H1 (cell line): ENCODE results near the gene C1QTNF1. TPM values are rescaled to one million over a fixed set of nuclear protein-coding genes. Genes with fewer than 3 reads are reported as not detected.

Source experiments
- CTCF ChIA-PET: fragments of 300-600 bp; sonication (Branson Sonifier 250); formaldehyde crosslinking; loops from one replicate; lab custom pipeline; 2021; ENCODE audit not compliant: partially characterized antibody; lab: Charles Lee
- POLR2A ChIA-PET: fragments of 300-600 bp; sonication (Branson Sonifier 250); formaldehyde crosslinking; loops from one replicate; lab custom pipeline; 2021; ENCODE audit warnings: inconsistent platforms; ENCODE audit not compliant: partially characterized antibody; lab: Charles Lee
- DNase-seq, 2 experiments: peaks; one replicate each; pipeline versions ENCODE4 v3.0.0 to v3.0.0-alpha.2; 2010 to 2022; ENCODE audit warnings: low spot score in 2 of 2, low read depth in 1 of 2, mixed read lengths in 1 of 2
- FAIRE-seq: peaks from 2 replicates; lab custom pipeline; 2011; peaks lifted over from hg19 to GRCh38; lab: Jason Lieb, UNC
- H2AFZ ChIP-seq: 2 replicates; pipeline ENCODE4 v1.8.1; 2012; ENCODE audit warnings: low read length, inconsistent platforms
- H2AK5ac ChIP-seq: 2 replicates; pipeline ENCODE4 v1.6.1; 2013; ENCODE audit warnings: low read depth, low read length
- H2BK120ac ChIP-seq: replicated peaks from 2 replicates; pipeline ENCODE3; 2013; ENCODE audit warnings: low read depth, low read length, inconsistent platforms
- H2BK12ac ChIP-seq: 2 replicates; pipeline ENCODE4 v1.6.1; 2013; ENCODE audit warnings: low read depth, low read length
- H2BK15ac ChIP-seq: 2 replicates; pipeline ENCODE4 v1.6.1; 2013; ENCODE audit warnings: low read length
- H2BK20ac ChIP-seq: 2 replicates; pipeline ENCODE4 v1.6.1; 2013; ENCODE audit warnings: low read length
- H2BK5ac ChIP-seq: 2 replicates; pipeline ENCODE4 v1.6.1; 2013; ENCODE audit warnings: low read depth, low read length
- H3K14ac ChIP-seq: 2 replicates; pipeline ENCODE4 v1.6.1; 2013; ENCODE audit warnings: inconsistent platforms; ENCODE audit not compliant: insufficient read length
- H3K18ac ChIP-seq: 2 replicates; pipeline ENCODE4 v1.6.1; 2013; ENCODE audit warnings: low read length; ENCODE audit errors: extremely low read depth
- H3K23ac ChIP-seq: 2 replicates; pipeline ENCODE4 v1.6.1; 2013; ENCODE audit warnings: inconsistent platforms; ENCODE audit not compliant: insufficient read length
- H3K23me2 ChIP-seq: 2 replicates; pipeline ENCODE4 v1.6.1; 2013; ENCODE audit warnings: low read depth, low read length
- H3K27ac ChIP-seq: 2 replicates; pipeline ENCODE4 v1.6.1; 2011; ENCODE audit warnings: low read depth, low read length, inconsistent platforms
- H3K27me3 ChIP-seq, 4 experiments: replicated peaks in 1 of 4; 1 replicate in 1 of 4; 2 replicates in 3 of 4; pipeline versions ENCODE4 v1.6.1 to v1.8.1; 2011 to 2013; ENCODE audit warnings: low read length in 3 of 4, mild to moderate bottlenecking in 3 of 4, inconsistent platforms in 2 of 4, mixed read lengths in 2 of 4, moderate library complexity in 1 of 4; ENCODE audit not compliant: control insufficient read depth in 3 of 4, insufficient read depth in 3 of 4; ENCODE audit errors: extremely low read depth in 1 of 4
- H3K36me3 ChIP-seq, 4 experiments: 2 replicates each; pipeline versions ENCODE4 v1.6.1 to v1.8.1; 2011 to 2013; ENCODE audit warnings: mild to moderate bottlenecking in 4 of 4, low read length in 3 of 4, moderate library complexity in 2 of 4, control low read depth in 1 of 4, inconsistent platforms in 1 of 4; ENCODE audit not compliant: insufficient read depth in 4 of 4, control insufficient read depth in 2 of 4
- H3K4ac ChIP-seq: replicated peaks from 2 replicates; pipeline ENCODE3; 2013; ENCODE audit warnings: low read length, low read depth, mixed read lengths, inconsistent platforms; ENCODE audit not compliant: insufficient read length
- H3K4me1 ChIP-seq, 4 experiments: replicated peaks in 1 of 4; 1 replicate in 1 of 4; 2 replicates in 3 of 4; pipeline versions ENCODE4 v1.6.1 to v1.8.1; 2011 to 2013; ENCODE audit warnings: low read length in 3 of 4, inconsistent platforms in 2 of 4, mixed read lengths in 1 of 4; ENCODE audit not compliant: insufficient read depth in 4 of 4, control insufficient read depth in 3 of 4
- H3K4me2 ChIP-seq, 2 experiments: 2 replicates each; pipeline versions ENCODE4 v1.6.1 to v1.8.1; 2011 to 2013; ENCODE audit warnings: low read depth in 2 of 2, low read length in 2 of 2, control low read depth in 1 of 2, inconsistent platforms in 1 of 2, mild to moderate bottlenecking in 1 of 2; ENCODE audit not compliant: insufficient read depth in 1 of 2
- H3K4me3 ChIP-seq, 4 experiments: fragments of 200-600, 300-600 bp in 1 of 4; sonication (generic), shearing (Covaris generic), sonication (Bioruptor Twin) in 1 of 4; 2 replicates each; pipeline versions ENCODE4 v1.5.1 to v1.8.1; 2011 to 2016; ENCODE audit warnings: low read length in 4 of 4, low read depth in 3 of 4, control low read depth in 2 of 4, inconsistent platforms in 2 of 4, mild to moderate bottlenecking in 2 of 4, mixed read lengths in 1 of 4, moderate library complexity in 1 of 4; ENCODE audit not compliant: insufficient read depth in 2 of 4; ENCODE audit errors: extremely low read depth in 1 of 4
- H3K56ac ChIP-seq: replicated peaks from 2 replicates; pipeline ENCODE3; 2013; ENCODE audit warnings: low read depth, mild to moderate bottlenecking, mixed read lengths, low read length, inconsistent platforms; ENCODE audit not compliant: insufficient read length
- H3K79me1 ChIP-seq: 2 replicates; pipeline ENCODE4 v1.6.1; 2013; ENCODE audit warnings: low read depth, low read length, control low read depth
- H3K79me2 ChIP-seq, 2 experiments: 2 replicates each; pipeline versions ENCODE4 v1.6.1 to v1.8.1; 2012 to 2013; ENCODE audit warnings: low read length in 2 of 2, mild to moderate bottlenecking in 2 of 2, inconsistent platforms in 1 of 2; ENCODE audit not compliant: insufficient read depth in 2 of 2, control insufficient read depth in 1 of 2
- H3K9ac ChIP-seq, 4 experiments: replicated peaks in 1 of 4; 1 replicate in 1 of 4; 2 replicates in 3 of 4; pipeline versions ENCODE4 v1.6.1 to v1.8.1; 2011 to 2013; ENCODE audit warnings: low read depth in 3 of 4, low read length in 3 of 4, control low read depth in 2 of 4, mild to moderate bottlenecking in 2 of 4, moderate library complexity in 2 of 4, inconsistent platforms in 1 of 4; ENCODE audit errors: extremely low read depth in 1 of 4
- H3K9me3 ChIP-seq, 2 experiments: 2 replicates each; pipeline versions ENCODE4 v1.6.1 to v1.8.1; 2012 to 2013; ENCODE audit warnings: mild to moderate bottlenecking in 2 of 2, moderate library complexity in 2 of 2, control low read depth in 1 of 2, inconsistent platforms in 1 of 2, low read depth in 1 of 2, low read length in 1 of 2, mixed read lengths in 1 of 2; ENCODE audit not compliant: insufficient read depth in 2 of 2
- H4K20me1 ChIP-seq, 2 experiments: replicated peaks in 1 of 2; 2 replicates each; pipeline versions ENCODE3 to v1.8.1; 2011 to 2013; ENCODE audit warnings: inconsistent platforms in 2 of 2, low read length in 2 of 2, mild to moderate bottlenecking in 1 of 2; ENCODE audit not compliant: insufficient read depth in 2 of 2, control insufficient read depth in 1 of 2
- H4K5ac ChIP-seq: 2 replicates; pipeline ENCODE4 v1.6.1; 2013; ENCODE audit warnings: low read length, low read depth, mixed read lengths, inconsistent platforms; ENCODE audit not compliant: insufficient read length
- H4K8ac ChIP-seq: 2 replicates; pipeline ENCODE4 v1.8.0; 2013; ENCODE audit warnings: mild to moderate bottlenecking, moderate library complexity, low read length, inconsistent platforms; ENCODE audit not compliant: insufficient read depth; ENCODE audit errors: extremely low read depth
- H4K91ac ChIP-seq: replicated peaks from 2 replicates; pipeline ENCODE3; 2013; ENCODE audit warnings: low read length, mixed read lengths, inconsistent platforms; ENCODE audit not compliant: insufficient read length
- BACH1 ChIP-seq: IDR thresholded peaks from 2 replicates; pipeline ENCODE4 v1.6.1; 2012; ENCODE audit warnings: low read length, improper control_type of control experiment
- CBX5 ChIP-seq: fragments of 300-800, 300-1000 bp; sonication (generic); IDR thresholded peaks from 2 replicates; pipeline ENCODE4 v1.7.1; 2016; ENCODE audit warnings: antibody characterized with exemption, low read length, low read depth
- NRF1 ChIP-seq: IDR thresholded peaks from 2 replicates; pipeline ENCODE4 v1.6.1; 2011; ENCODE audit warnings: mild to moderate bottlenecking, low read depth, low read length, improper control_type of control experiment
- PHF8 ChIP-seq: fragments of 200-600 bp; sonication (generic); conservative IDR thresholded peaks from 2 replicates; pipeline ENCODE4 v1.7.1; 2012; ENCODE audit warnings: low read depth, mild to moderate bottlenecking, inconsistent platforms, low read length, moderate library complexity
- SIX5 ChIP-seq: IDR thresholded peaks from 2 replicates; pipeline ENCODE4 v1.6.1; 2011; ENCODE audit warnings: mild to moderate bottlenecking, low read depth, low read length
- SRF ChIP-seq: IDR thresholded peaks from 2 replicates; pipeline ENCODE4 v1.6.1; 2011; ENCODE audit warnings: mild to moderate bottlenecking, low read depth, low read length, moderate library complexity
- WGBS, 2 experiments: shearing (Covaris generic) in 1 of 2; methylation state at CpG; one replicate each; pipeline versions ENCODE4 v1.1.6 to v1.1.7; 2013 to 2015; ENCODE audit warnings: low lambda C conversion rate in 2 of 2, mixed read lengths in 2 of 2, inconsistent platforms in 1 of 2, low coverage in 1 of 2, missing lambda C conversion rate in 1 of 2; ENCODE audit not compliant: insufficient replicate concordance in 2 of 2, insufficient coverage in 1 of 2, insufficient read length in 1 of 2; ENCODE audit errors: extremely low coverage in 1 of 2, missing lambda C conversion rate in 1 of 2; 5-methylcytosine and 5-hydroxymethylcytosine counted together
- polyA plus RNA-seq, 7 experiments: library from polyadenylated mRNA; depleted of rRNA in 3 of 7; stranded (reverse) in 5 of 7; unstranded in 2 of 7; fragments of >200 nt in 5 of 7; fragments of 200-250 nt in 2 of 7; gene quantifications; 1 replicate in 5 of 7; 2 replicates in 1 of 7; 4 replicates in 1 of 7; pipeline versions ENCODE4 v1.2.1 to v1.2.3, GENCODE V29; 2011 to 2013; ENCODE audit warnings: missing spikeins in 2 of 7, mixed read lengths in 2 of 7
- total RNA-seq: library from RNA; stranded (reverse); fragmentation: NEBNext Ultra II Directional; extraction: Animal tissue kit (Norgen Biotek cat#: 25700); gene quantifications from 2 replicates; pipeline ENCODE4 v1.2.1, GENCODE V29; 2021

Gene C1QTNF1
- total and polyA plus RNA-seq, 2 of the 8 experiments (the other 6 are each of a cell fraction or from before 2014, with no cell fraction given): 1.5 to 2.5 TPM

DNA sequence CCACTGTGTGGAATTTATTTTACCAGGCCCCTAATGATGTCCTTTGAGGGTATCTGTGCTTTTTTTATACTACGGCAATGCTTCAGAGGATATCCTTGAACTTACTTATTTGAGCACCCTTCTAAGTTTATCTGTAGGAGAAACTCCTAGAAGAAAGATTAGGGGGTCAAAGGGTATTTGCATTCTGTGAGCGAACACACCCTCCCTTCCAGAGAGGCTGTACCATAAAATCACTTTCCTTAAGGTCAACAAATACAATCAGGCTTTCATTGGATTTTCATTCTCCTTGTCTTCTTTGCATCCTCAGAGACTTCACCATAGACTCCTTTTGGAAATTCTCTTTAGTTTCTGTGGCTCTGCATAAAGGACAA lies 4.7 kb upstream of the C1QTNF1 start:
- Histone ChIP-seq H3K36me3 (no peaks in the 10 kb centered on the region), H3K27ac (no peak overlapping the region), H2BK5ac (no peak overlapping the region), H3K23ac (no peak overlapping the region), H3K27me3 (peaks cover 14 to 44% (median 34%) of the 10 kb centered on the region in 4 experiments), H3K9me3 (peaks cover 12 to 15% of the 10 kb centered on the region in 2 experiments), H3K79me1 (no peaks in the 10 kb centered on the region), H2AK5ac (no peak overlapping the region), H3K4me2 (no peak overlapping the region), H4K91ac (no peak overlapping the region), H2AFZ (no peak overlapping the region), H3K23me2 (peaks cover 3% of the 10 kb centered on the region; the same call in 1 of the 2 replicates), H3K56ac (no peak overlapping the region), H3K4ac (no peak overlapping the region), H3K4me1 (peaks cover 0 to 7% (median 4%) of the 10 kb centered on the region in 4 experiments; a peak in 3 of 7 replicates), H3K9ac (no peak overlapping the region), H4K8ac (no peak overlapping the region), H2BK120ac (no peak overlapping the region), H3K18ac (no peak overlapping the region), H3K14ac (no peak overlapping the region), H4K5ac (no peak overlapping the region), H2BK15ac (no peak overlapping the region), H4K20me1 (no peaks in the 10 kb centered on the region), H3K79me2 (no peaks in the 10 kb centered on the region), H3K4me3 (no peak overlapping the region), H2BK20ac (no peak overlapping the region), H2BK12ac (no peak overlapping the region)
- POLR2A ChIA-PET: no interaction called here
- TF ChIP-seq SRF (no peak), BACH1 (no peak), PHF8 (no peak), SIX5 (no peak), CBX5 (no peak), NRF1 (no peak)
- CTCF ChIA-PET: interaction anchor here (0.8 to 8.0 kb wide), 7 partner anchors 10 to 37 kb away, joined by 3 to 56 read pairs (median 5); no protein-coding TSS in a partner anchor
- no peak for DNase-seq
- FAIRE-seq: no peak
- WGBS, 2 experiments: 80% methylated on average over 2 of the region's 2 CpGs; no CpG with 5 or more reads in 1 of the 2 experiments
